SHP77 treated with DMSO at 0.1 percent for 48 hours (cell line): Measurements from ENCODE around the gene NAP1L4.

Source experiments
- DNase-seq: peaks from one replicate; lab custom pipeline; 2025; lab: John Stamatoyannopoulos, UW

Gene NAP1L4

GRCh38 chr11:2904153-2905052, 87.7 kb downstream of the NAP1L4 start:
- DNase-seq = no peak

GRCh38 chr11:2903672-2904011, 88.5 kb downstream of the NAP1L4 start:
- DNase-seq = no peak

GRCh38 chr11:2902784-2903671, 89.1 kb downstream of the NAP1L4 start:
- DNase-seq = no peak

GRCh38 chr11:2901854-2902783, 90.0 kb downstream of the NAP1L4 start:
- DNase-seq = peak; percentile 46

GRCh38 chr11:2901196-2901796, 90.8 kb downstream of the NAP1L4 start:
- no peak for DNase-seq

- DNase-seq = no peak
Observed at GRCh38 chr11:2899080-2899783, 92.9 kb downstream of the NAP1L4 start.

- no peak for DNase-seq
Observed at GRCh38 chr11:2898366-2899079, 93.6 kb downstream of the NAP1L4 start.

- DNase-seq = no peak
Observed at GRCh38 chr11:2897048-2897447, 95.1 kb downstream of the NAP1L4 start.

- DNase-seq = no peak
Observed at GRCh38 chr11:2896047-2896446, 96.1 kb downstream of the NAP1L4 start.
